Neural cell (in vitro differentiated cells): ENCODE results near the gene A4GALT. TPM values are rescaled to one million over a fixed set of nuclear protein-coding genes. Genes with fewer than 3 reads are reported as not detected.

Experiments
- H2AFZ ChIP-seq: fragments of 200-600, 300-800 bp; sonication (generic), shearing (Covaris generic); 2 replicates; pipeline ENCODE4 v1.6.0; 2014; ENCODE audit warnings: low read depth, mild to moderate bottlenecking, antibody characterized with exemption, low read length, moderate library complexity
- H3F3A ChIP-seq: fragments of 200-600 bp; shearing (Covaris generic); 2 replicates; pipeline ENCODE4 v1.6.1; 2016; ENCODE audit warnings: mild to moderate bottlenecking, moderate library complexity, mixed read lengths, antibody characterized with exemption, low read length; ENCODE audit not compliant: insufficient read depth, poor library complexity, severe bottlenecking
- H3K27ac ChIP-seq: fragments of 200-600, 300-800 bp; sonication (generic), shearing (Covaris generic); 2 replicates; pipeline ENCODE4 v1.5.1; 2014; ENCODE audit warnings: mild to moderate bottlenecking, low read length, moderate library complexity
- H3K27me3 ChIP-seq: fragments of 300-800, 200-600 bp; sonication (generic), shearing (Covaris generic); 2 replicates; pipeline ENCODE4 v1.6.0; 2014; ENCODE audit warnings: mild to moderate bottlenecking, low read depth, low read length, moderate library complexity; ENCODE audit not compliant: insufficient read depth
- H3K36me3 ChIP-seq: fragments of 300-800, 200-600 bp; sonication (generic), shearing (Covaris generic); 2 replicates; pipeline ENCODE4 v1.5.1; 2014; ENCODE audit warnings: mild to moderate bottlenecking, antibody characterized with exemption, low read length, moderate library complexity; ENCODE audit not compliant: insufficient read depth
- H3K4me2 ChIP-seq: fragments of 300-800, 200-600 bp; sonication (generic), shearing (Covaris generic); 2 replicates; pipeline ENCODE4 v1.6.0; 2014; ENCODE audit warnings: mild to moderate bottlenecking, low read length
- H3K4me3 ChIP-seq: fragments of 300-800, 200-600 bp; sonication (generic), shearing (Covaris generic); 2 replicates; pipeline ENCODE4 v1.5.1; 2014; ENCODE audit warnings: mild to moderate bottlenecking, low read length, moderate library complexity
- H3K79me2 ChIP-seq: fragments of 200-600 bp; shearing (Covaris generic); replicated peaks from 2 replicates; pipeline ENCODE4 v1.6.0; 2014; ENCODE audit warnings: mild to moderate bottlenecking, low read length, moderate library complexity; ENCODE audit not compliant: insufficient read depth
- H3K9ac ChIP-seq: fragments of 300-800, 200-600 bp; sonication (generic), shearing (Covaris generic); 2 replicates; pipeline ENCODE4 v1.6.1; 2016; ENCODE audit warnings: mild to moderate bottlenecking, low read length, mixed read lengths
- H3K9me2 ChIP-seq: fragments of 200-600 bp; shearing (Covaris generic); 2 replicates; pipeline ENCODE4 v1.6.1; 2016; ENCODE audit warnings: mild to moderate bottlenecking, low read length, mixed read lengths; ENCODE audit not compliant: insufficient read depth
- H3K9me3 ChIP-seq: fragments of 200-600, 300-800 bp; sonication (generic), shearing (Covaris generic); 2 replicates; pipeline ENCODE4 v1.6.1; 2016; ENCODE audit warnings: mild to moderate bottlenecking, mixed run types, low read length, moderate library complexity, mixed read lengths
- H4K20me1 ChIP-seq: fragments of 200-600 bp; shearing (Covaris generic); 2 replicates; pipeline ENCODE4 v1.6.1; 2016; ENCODE audit warnings: mild to moderate bottlenecking, mixed run types; ENCODE audit not compliant: insufficient read depth
- CTCF ChIP-seq: fragments of 450-650 bp; IDR thresholded peaks from 2 replicates; pipeline ENCODE4 v1.5.1; 2014; ENCODE audit warnings: antibody characterized with exemption, mild to moderate bottlenecking, moderate library complexity; ENCODE audit not compliant: poor library complexity, severe bottlenecking
- EP300 ChIP-seq: fragments of 450-650 bp; conservative IDR thresholded peaks from 2 replicates; pipeline ENCODE4 v1.6.1; 2014; ENCODE audit warnings: antibody characterized with exemption, mild to moderate bottlenecking, moderate library complexity; ENCODE audit not compliant: poor library complexity, severe bottlenecking
- EZH2 ChIP-seq: fragments of 200-600, 300-800 bp; shearing (Covaris generic), sonication (generic); IDR thresholded peaks from 2 replicates; pipeline ENCODE4 v1.6.1; 2014; ENCODE audit warnings: antibody characterized with exemption, low read length, borderline replicate concordance, mild to moderate bottlenecking; ENCODE audit not compliant: insufficient read depth, poor library complexity, severe bottlenecking
- MXI1 ChIP-seq: fragments of 450-650 bp; conservative IDR thresholded peaks from 2 replicates; pipeline ENCODE4 v1.6.1; 2014; ENCODE audit warnings: antibody characterized with exemption, mild to moderate bottlenecking; ENCODE audit not compliant: poor library complexity, severe bottlenecking
- POLR2AphosphoS5 ChIP-seq: IDR thresholded peaks from 2 replicates; pipeline ENCODE4 v1.6.1; 2012
- RAD21 ChIP-seq: fragments of 450-650 bp; conservative IDR thresholded peaks from 2 replicates; pipeline ENCODE4 v1.6.1; 2014; ENCODE audit warnings: antibody characterized with exemption, mild to moderate bottlenecking, moderate library complexity
- REST ChIP-seq: IDR thresholded peaks from 2 replicates; pipeline ENCODE4 v1.6.1; 2012; ENCODE audit warnings: borderline replicate concordance
- SMC3 ChIP-seq: fragments of 450-650 bp; conservative IDR thresholded peaks from 2 replicates; pipeline ENCODE4 v1.6.1; 2014; ENCODE audit warnings: antibody characterized with exemption, mild to moderate bottlenecking, moderate library complexity; ENCODE audit not compliant: poor library complexity
- TAF1 ChIP-seq: IDR thresholded peaks from 2 replicates; pipeline ENCODE4 v1.6.1; 2012; ENCODE audit warnings: low read depth
- polyA plus RNA-seq: library from polyadenylated mRNA; depleted of rRNA; stranded (reverse); fragments of >200 nt; gene quantifications from 2 replicates; pipeline ENCODE4 v1.2.3, GENCODE V29; 2014

A4GALT gene
- polyA plus RNA-seq, 1 donor from 2014 or later = not detected

- no peaks in the 10 kb centered on the region for H4K20me1 ChIP-seq
- H3K79me2 ChIP-seq = no peaks in the 10 kb centered on the region
- no peaks in the 10 kb centered on the region for H3K27me3 ChIP-seq
- no peak overlapping the region for H3K4me3 ChIP-seq
- no peak overlapping the region for H2AFZ ChIP-seq
- no peak overlapping the region for H3K4me2 ChIP-seq
- H3K9me3 ChIP-seq = no peaks in the 10 kb centered on the region
- TF ChIP-seq POLR2AphosphoS5 (no peak), TAF1 (no peak), EZH2 (no peak), SMC3 (no peak), RAD21 (no peak), MXI1 (no peak), REST (no peak), EP300 (no peak), CTCF (no peak)
- H3K9ac ChIP-seq = no peak overlapping the region
- no peaks in the 10 kb centered on the region for H3K9me2 ChIP-seq
- no peaks in the 10 kb centered on the region for H3K36me3 ChIP-seq
- H3F3A ChIP-seq = no peaks in the 10 kb centered on the region
- H3K27ac ChIP-seq = no peak overlapping the region
Observed at GRCh38 chr22:42704896-42705295, 15.8 kb downstream of the A4GALT start.

GRCh38 chr22:42702675-42703074 lies 18.0 kb downstream of the A4GALT start:
- no peak overlapping the region for H3K9ac ChIP-seq
- H3K27ac ChIP-seq = no peak overlapping the region
- H3K4me2 ChIP-seq = no peak overlapping the region
- no peaks in the 10 kb centered on the region for H3K9me3 ChIP-seq
- H3K36me3 ChIP-seq = no peaks in the 10 kb centered on the region
- H3K79me2 ChIP-seq = no peaks in the 10 kb centered on the region
- TF ChIP-seq TAF1 (no peak), POLR2AphosphoS5 (no peak), MXI1 (no peak), RAD21 (no peak), REST (no peak), CTCF (no peak), SMC3 (no peak), EP300 (no peak), EZH2 (no peak)
- H3F3A ChIP-seq = no peaks in the 10 kb centered on the region
- H2AFZ ChIP-seq = no peak overlapping the region
- no peak overlapping the region for H3K4me3 ChIP-seq
- no peaks in the 10 kb centered on the region for H3K9me2 ChIP-seq
- no peaks in the 10 kb centered on the region for H4K20me1 ChIP-seq
- H3K27me3 ChIP-seq = no peaks in the 10 kb centered on the region
